ENCODE measurements around the gene FNDC1.
A peak's percentile ranks its signal among the peaks of the same experiment; 100 is the strongest.

FNDC1 gene

GRCh38 chr6:159163901-159164370, 5.3 kb upstream of the FNDC1 start:
- DNase-seq = no peak

GRCh38 chr6:159168536-159169192, 536 bp upstream of the FNDC1 start:
- DNase-seq = no peak

- DNase-seq = no peak
Measured at GRCh38 chr6:159169557-159170332, 545 bp downstream of the FNDC1 start.

- no peak for DNase-seq
Measured at GRCh38 chr6:159170333-159170672, 1.1 kb downstream of the FNDC1 start.

GRCh38 chr6:159170999-159171712, 2.0 kb downstream of the FNDC1 start:
- no peak for DNase-seq

- DNase-seq = no peak
Measured at GRCh38 chr6:159172091-159172491, 2.9 kb downstream of the FNDC1 start.

GRCh38 chr6:159174263-159174969, 5.2 kb downstream of the FNDC1 start:
- DNase-seq = peak; percentile 66

GRCh38 chr6:159176913-159177312, 7.7 kb downstream of the FNDC1 start:
- no peak for DNase-seq

GRCh38 chr6:159178847-159179246, 9.6 kb downstream of the FNDC1 start:
- DNase-seq = no peak

- DNase-seq = no peak
Measured at GRCh38 chr6:159180001-159180400, 10.8 kb downstream of the FNDC1 start.

GRCh38 chr6:159181914-159182313, 12.7 kb downstream of the FNDC1 start:
- no peak for DNase-seq

GRCh38 chr6:159184559-159184958, 15.4 kb downstream of the FNDC1 start:
- DNase-seq = no peak

- no peak for DNase-seq
Measured at GRCh38 chr6:159190460-159190859, 21.3 kb downstream of the FNDC1 start.

GRCh38 chr6:159193923-159194322, 24.7 kb downstream of the FNDC1 start:
- DNase-seq = no peak

- DNase-seq = no peak
Measured at GRCh38 chr6:159194421-159194820, 25.2 kb downstream of the FNDC1 start.

GRCh38 chr6:159196430-159196975, 27.3 kb downstream of the FNDC1 start:
- DNase-seq = no peak

- no peak for DNase-seq
Measured at GRCh38 chr6:159197251-159197650, 28.1 kb downstream of the FNDC1 start.

- DNase-seq = no peak
Measured at GRCh38 chr6:159201336-159201735, 32.1 kb downstream of the FNDC1 start.

GRCh38 chr6:159203304-159204005, 34.3 kb downstream of the FNDC1 start:
- no peak for DNase-seq

GRCh38 chr6:159204605-159205004, 35.4 kb downstream of the FNDC1 start:
- no peak for DNase-seq

- no peak for DNase-seq
Measured at GRCh38 chr6:159212028-159212427, 42.8 kb downstream of the FNDC1 start.
